K562 (cell line): ENCODE measurements around the gene DHDH.

ENCODE experiments used
- BRCA1 ChIP-seq, 2 experiments: fragments of 450-650 bp in 1 of 2; sonication (generic) in 1 of 2; formaldehyde crosslinking in 1 of 2; IDR thresholded peaks; 2 replicates each; pipeline versions ENCODE4 v1.5.0 to v1.6.1; 2017 to 2020; ENCODE audit warnings: mild to moderate bottlenecking in 1 of 2, missing genetic modification reagents in 1 of 2
- NFXL1 ChIP-seq: fragments of 450-650 bp; formaldehyde crosslinking; IDR thresholded peaks from 2 replicates; pipeline ENCODE4 v1.4.0; 2021; ENCODE audit warnings: mild to moderate bottlenecking
- PHTF2 ChIP-seq: fragments of 250-450 bp; sonication (Bioruptor Pico); IDR thresholded peaks from 2 replicates; pipeline ENCODE4 v1.5.0; 2021; ENCODE audit warnings: mild to moderate bottlenecking
- POLR2AphosphoS5 ChIP-seq: IDR thresholded peaks from 2 replicates; pipeline ENCODE4 v1.6.1; 2011; ENCODE audit warnings: mild to moderate bottlenecking, low read depth, low read length, moderate library complexity; ENCODE audit not compliant: control insufficient read depth, insufficient read depth
- SIX5 ChIP-seq, 2 experiments: IDR thresholded peaks; 2 replicates each; pipeline ENCODE4 v1.6.1; 2011; ENCODE audit warnings: low read length in 2 of 2, borderline replicate concordance in 1 of 2, low read depth in 1 of 2, mild to moderate bottlenecking in 1 of 2, moderate library complexity in 1 of 2; ENCODE audit not compliant: insufficient read depth in 1 of 2
- SP2 ChIP-seq: IDR thresholded peaks from 2 replicates; pipeline ENCODE4 v1.6.1; 2011; ENCODE audit warnings: mild to moderate bottlenecking, low read depth, low read length, moderate library complexity; ENCODE audit not compliant: poor library complexity, severe bottlenecking; ENCODE audit errors: extremely low read depth
- TAF1 ChIP-seq: IDR thresholded peaks from 2 replicates; pipeline ENCODE4 v1.6.1; 2011; ENCODE audit warnings: mild to moderate bottlenecking, low read length, moderate library complexity; ENCODE audit not compliant: insufficient read depth, control insufficient read depth, severe bottlenecking; ENCODE audit errors: extremely low read depth
- ZNF146 ChIP-seq: IDR thresholded peaks from one replicate; pipeline ENCODE4 v1.6.1; 2018; ENCODE audit warnings: missing compliant biosample characterization; ENCODE audit not compliant: unreplicated experiment
- TF ChIP-seq, protein P1 (sequence below), 3 experiments: IDR thresholded peaks in 2 of 3; conservative IDR thresholded peaks in 1 of 3; 2 replicates each; pipeline ENCODE4 v1.5.1; 2011 to 2012; ENCODE audit warnings: low read length in 3 of 3, mild to moderate bottlenecking in 3 of 3, control low read depth in 2 of 3, improper control_type of control experiment in 1 of 3, inconsistent platforms in 1 of 3, low read depth in 1 of 3, mixed read lengths in 1 of 3, moderate library complexity in 1 of 3; ENCODE audit not compliant: insufficient read depth in 2 of 3

DNA sequence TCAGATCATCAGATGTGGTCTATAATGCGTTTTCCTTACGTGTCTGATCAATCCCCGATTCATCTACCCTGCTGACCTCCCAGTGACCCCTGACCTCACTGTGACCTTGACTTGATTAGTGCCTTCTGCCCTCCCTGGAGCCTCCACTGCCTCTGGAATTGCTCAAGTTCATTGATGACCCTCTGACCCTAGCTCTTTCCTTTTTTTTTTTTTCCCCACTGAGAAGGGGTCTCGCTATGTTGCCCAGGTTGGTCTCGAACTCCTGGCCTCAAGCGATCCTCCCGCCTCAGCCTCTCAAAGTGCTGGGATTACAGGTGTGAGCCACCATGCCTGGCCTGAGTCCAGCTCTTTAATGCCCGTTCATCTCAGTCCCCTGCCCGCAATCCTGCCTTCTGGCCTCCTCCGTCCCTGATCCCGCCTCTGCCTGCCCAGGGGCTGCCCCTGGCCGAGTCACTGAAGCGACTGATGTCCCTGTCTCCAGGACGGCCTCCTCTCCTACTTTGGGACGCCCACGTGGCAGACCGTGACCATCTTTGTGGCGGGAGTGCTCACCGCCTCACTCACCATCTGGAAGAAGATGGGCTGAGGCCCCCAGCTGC is 27.7 kb downstream of the DHDH start:
- TF ChIP-seq PHTF2 (no peak), POLR2AphosphoS5 (no peak), ZNF146 (no peak), TAF1 (no peak), BRCA1 (IDR thresholded peaks at IDR 0.05) (no peak), BRCA1 (CRISPR knock-in tag; IDR thresholded peaks at IDR 0.05) (no peak), SIX5 (IDR thresholded peaks at IDR 0.05; ENCODE audit: borderline replicate concordance in 1 of 2, insufficient read depth in 1 of 2, low read depth in 1 of 2, low read length in 2 of 2) (no peak), SP2 (no peak), NFXL1 (CRISPR knock-in tag) (no peak)
- TF ChIP-seq, protein P1, sequence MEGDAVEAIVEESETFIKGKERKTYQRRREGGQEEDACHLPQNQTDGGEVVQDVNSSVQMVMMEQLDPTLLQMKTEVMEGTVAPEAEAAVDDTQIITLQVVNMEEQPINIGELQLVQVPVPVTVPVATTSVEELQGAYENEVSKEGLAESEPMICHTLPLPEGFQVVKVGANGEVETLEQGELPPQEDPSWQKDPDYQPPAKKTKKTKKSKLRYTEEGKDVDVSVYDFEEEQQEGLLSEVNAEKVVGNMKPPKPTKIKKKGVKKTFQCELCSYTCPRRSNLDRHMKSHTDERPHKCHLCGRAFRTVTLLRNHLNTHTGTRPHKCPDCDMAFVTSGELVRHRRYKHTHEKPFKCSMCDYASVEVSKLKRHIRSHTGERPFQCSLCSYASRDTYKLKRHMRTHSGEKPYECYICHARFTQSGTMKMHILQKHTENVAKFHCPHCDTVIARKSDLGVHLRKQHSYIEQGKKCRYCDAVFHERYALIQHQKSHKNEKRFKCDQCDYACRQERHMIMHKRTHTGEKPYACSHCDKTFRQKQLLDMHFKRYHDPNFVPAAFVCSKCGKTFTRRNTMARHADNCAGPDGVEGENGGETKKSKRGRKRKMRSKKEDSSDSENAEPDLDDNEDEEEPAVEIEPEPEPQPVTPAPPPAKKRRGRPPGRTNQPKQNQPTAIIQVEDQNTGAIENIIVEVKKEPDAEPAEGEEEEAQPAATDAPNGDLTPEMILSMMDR (IDR thresholded peaks at IDR 0.05 in 2 of 3, conservative IDR thresholded peaks at IDR 0.05 in 1 of 3; ENCODE audit: insufficient read depth in 2 of 3, low read depth in 1 of 3, low read length in 3 of 3): no peak
